ENCODE measurements around the gene DNAJB8.

Gene DNAJB8

GRCh38 chr3:128424508-128425069 lies 42.1 kb downstream of the DNAJB8 start:
- no peak for DNase-seq

GRCh38 chr3:128423525-128424147 lies 43.1 kb downstream of the DNAJB8 start:
- DNase-seq, result no peak

- no peak for DNase-seq
These were observed 43.7 kb downstream of the DNAJB8 start for GRCh38 chr3:128422762-128423524.

GRCh38 chr3:128421966-128422365 lies 44.7 kb downstream of the DNAJB8 start:
- no peak for DNase-seq

- no peak for DNase-seq
These were observed 45.3 kb downstream of the DNAJB8 start for GRCh38 chr3:128421439-128421836.

GRCh38 chr3:128420720-128421438 lies 45.8 kb downstream of the DNAJB8 start:
- DNase-seq, result no peak

GRCh38 chr3:128420289-128420688 lies 46.4 kb downstream of the DNAJB8 start:
- no peak for DNase-seq

GRCh38 chr3:128419311-128419710 lies 47.4 kb downstream of the DNAJB8 start:
- no peak for DNase-seq

GRCh38 chr3:128418900-128419299 lies 47.8 kb downstream of the DNAJB8 start:
- no peak for DNase-seq

GRCh38 chr3:128416578-128417211 lies 50.0 kb downstream of the DNAJB8 start:
- no peak for DNase-seq

- DNase-seq, result no peak
These were observed 50.7 kb downstream of the DNAJB8 start for GRCh38 chr3:128415773-128416577.

GRCh38 chr3:128415200-128415772 lies 51.4 kb downstream of the DNAJB8 start:
- no peak for DNase-seq

GRCh38 chr3:128413413-128414205 lies 53.1 kb downstream of the DNAJB8 start:
- no peak for DNase-seq

- no peak for DNase-seq
These were observed 53.7 kb downstream of the DNAJB8 start for GRCh38 chr3:128413003-128413370.

Data from NCI-H1092 treated with DMSO at 0.1 percent for 48 hours (cell line).